NCI-H460 (cell line): Measurements from ENCODE around the gene PHF20. TPM values are rescaled to one million over a fixed set of nuclear protein-coding genes. Genes with fewer than 3 reads are reported as not detected.
A peak's percentile ranks its signal among the peaks of the same experiment; 100 is the strongest.
"Not testable (repeated sequence)": the region's sequence is repeated elsewhere in the genome, so short reads cannot be mapped to it uniquely, and the experiment has no call there.

ENCODE experiments used
- DNase-seq: peaks from one replicate; pipeline ENCODE4 v3.0.0-alpha.2; 2016; ENCODE audit warnings: low read depth; ENCODE audit errors: extremely low read depth
- total RNA-seq: library from RNA; depleted of rRNA; stranded (reverse); fragments of >200 nt; shearing (Covaris generic); gene quantifications from 2 replicates; pipeline ENCODE4 v1.2.3, GENCODE V29; 2014

PHF20 gene
- total RNA-seq, 1 experiment from 2014 or later = 112 TPM

- DNase-seq = not testable (repeated sequence)
These were observed 110.8 kb downstream of the PHF20 start for GRCh38 chr20:35882427-35883161.

GRCh38 chr20:35883336-35883777, 111.5 kb downstream of the PHF20 start:
- no peak for DNase-seq

- peak; percentile 100 for DNase-seq
These were observed 112.1 kb downstream of the PHF20 start for GRCh38 chr20:35883778-35884540.

- no peak for DNase-seq
These were observed 112.7 kb downstream of the PHF20 start for GRCh38 chr20:35884541-35884865.

- no peak for DNase-seq
These were observed 113.4 kb downstream of the PHF20 start for GRCh38 chr20:35885212-35885611.

- no peak for DNase-seq
These were observed 114.7 kb downstream of the PHF20 start for GRCh38 chr20:35886537-35886936.

- no peak for DNase-seq
These were observed 115.7 kb downstream of the PHF20 start for GRCh38 chr20:35887393-35888064.

GRCh38 chr20:35888657-35889056, 116.8 kb downstream of the PHF20 start:
- DNase-seq = no peak

GRCh38 chr20:35891375-35891774, 119.6 kb downstream of the PHF20 start:
- DNase-seq = no peak

- DNase-seq = no peak
These were observed 121.1 kb downstream of the PHF20 start for GRCh38 chr20:35892871-35893270.

GRCh38 chr20:35893942-35894341, 122.1 kb downstream of the PHF20 start:
- peak; percentile 65 for DNase-seq

- DNase-seq = not testable (repeated sequence)
These were observed 123.7 kb downstream of the PHF20 start for GRCh38 chr20:35895516-35895915.

- DNase-seq = no peak
These were observed 127.2 kb downstream of the PHF20 start for GRCh38 chr20:35899064-35899463.

GRCh38 chr20:35901230-35901629, 129.4 kb downstream of the PHF20 start:
- not testable (repeated sequence) for DNase-seq

- DNase-seq = peak; percentile 68
These were observed 130.1 kb downstream of the PHF20 start for GRCh38 chr20:35901678-35902544.

- no peak for DNase-seq
These were observed 130.7 kb downstream of the PHF20 start for GRCh38 chr20:35902545-35902941.

- no peak for DNase-seq
These were observed 132.0 kb downstream of the PHF20 start for GRCh38 chr20:35903843-35904242.

- DNase-seq = no peak
These were observed 133.3 kb downstream of the PHF20 start for GRCh38 chr20:35904982-35905663.

GRCh38 chr20:35907017-35907701, 135.3 kb downstream of the PHF20 start:
- DNase-seq = no peak
